Kidney (tissue), 14 donors: ENCODE results near the gene PIP5K1B. TPM values are rescaled to one million over a fixed set of nuclear protein-coding genes. Genes with fewer than 3 reads are reported as not detected.

Source experiments
- DNase-seq, 5 donors: peaks; one replicate each; pipeline ENCODE4 v3.0.0-alpha.2; 2013 to 2020
- FAIRE-seq: peaks from 2 replicates; lab custom pipeline; 2012; peaks lifted over from hg19 to GRCh38; lab: Jason Lieb, UNC
- H3K27ac ChIP-seq, 2 donors: one replicate each; pipeline ENCODE4 v1.7.0; 2013; ENCODE audit warnings: low read depth in 2 of 2, low read length in 2 of 2, inconsistent platforms in 1 of 2
- H3K27me3 ChIP-seq: one replicate; pipeline ENCODE4 v1.7.1; 2013; ENCODE audit warnings: low read length, inconsistent platforms; ENCODE audit not compliant: control insufficient read depth, insufficient read depth
- H3K36me3 ChIP-seq, 3 donors: one replicate each; pipeline versions ENCODE4 v1.7.0 to v1.7.1; 2013; ENCODE audit warnings: low read length in 3 of 3, control low read depth in 1 of 3, inconsistent platforms in 1 of 3; ENCODE audit not compliant: insufficient read depth in 3 of 3, control insufficient read depth in 2 of 3
- H3K4me1 ChIP-seq, 3 donors: one replicate each; pipeline versions ENCODE4 v1.7.0 to v1.7.1; 2013; ENCODE audit warnings: low read length in 3 of 3, inconsistent platforms in 1 of 3, low read depth in 1 of 3; ENCODE audit not compliant: control insufficient read depth in 2 of 3, insufficient read depth in 2 of 3
- H3K4me3 ChIP-seq, 3 donors: one replicate each; pipeline versions ENCODE4 v1.7.0 to v1.8.1; 2013; ENCODE audit warnings: low read length in 3 of 3, control low read depth in 1 of 3, inconsistent platforms in 1 of 3
- H3K9ac ChIP-seq, 3 donors: one replicate each; pipeline versions ENCODE4 v1.7.0 to v1.7.1; 2013; ENCODE audit warnings: low read length in 3 of 3, control low read depth in 1 of 3, inconsistent platforms in 1 of 3
- H3K9me3 ChIP-seq, 3 donors: one replicate each; pipeline versions ENCODE4 v1.7.0 to v1.7.1; 2013; ENCODE audit warnings: low read length in 3 of 3, control low read depth in 1 of 3, inconsistent platforms in 1 of 3; ENCODE audit not compliant: control insufficient read depth in 2 of 3, insufficient read depth in 1 of 3
- intact Hi-C: fragments of 100-400 bp; cut with DNase I; formaldehyde crosslinking; loops from one replicate; pipeline ENCODE4 v1.11.1; 2022
- polyA plus RNA-seq: library from polyadenylated mRNA; stranded (reverse); fragments of 350-450 nt; fragmentation: Illumina TruSeq; extraction: RNeasy Lipid Tissue Mini Kit (QIAGEN cat#74804); gene quantifications from one replicate; pipeline ENCODE4 v1.2.3, GENCODE V29; 2014; ENCODE audit warnings: low read depth, low replicate concordance; ENCODE audit not compliant: insufficient read depth
- total RNA-seq: library from RNA; stranded (reverse); fragmentation: NEBNext Ultra II Directional; extraction: Animal tissue kit (Norgen Biotek cat#: 25700); gene quantifications from one replicate; pipeline ENCODE4 v1.2.1, GENCODE V29; 2021
- TF ChIP-seq, protein P1 (sequence below): IDR thresholded peaks from 3 replicates; pipeline ENCODE4 v1.5.1; 2012; ENCODE audit warnings: mild to moderate bottlenecking, moderate library complexity, borderline replicate concordance; ENCODE audit not compliant: insufficient read depth; ENCODE audit errors: extremely low read depth
- donor health status: control.
- donor health status: control.
- donor health status: control.
- donor health status: control.
- donor health status: control.
- donor health status: DM: yes; HTN: yes; CAD: no.
- donor health status: Normal renal cell carcinoma (clear cell type).

The PIP5K1B gene
- total and polyA plus RNA-seq, 2 donors from 2014 or later: 9.4 to 10.1 TPM

DNA sequence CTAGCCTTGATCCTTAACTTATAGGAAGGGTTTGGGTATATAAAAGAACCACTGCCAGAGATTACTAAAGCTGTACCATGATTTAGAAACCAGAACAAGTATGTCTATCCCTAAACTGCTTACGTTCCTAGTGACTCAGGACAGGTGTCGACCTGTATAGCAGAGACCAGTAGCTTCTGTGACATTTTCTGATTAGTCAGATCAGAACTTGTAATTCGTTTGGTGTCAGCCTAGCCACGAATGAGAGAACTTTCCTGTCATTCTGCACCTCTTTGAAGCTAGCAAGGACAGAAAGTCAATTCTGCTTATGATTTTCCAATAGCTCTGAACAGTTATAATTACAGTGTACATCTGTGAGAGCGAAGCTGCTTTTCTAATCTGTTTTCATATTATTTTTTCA, 269.4 kb downstream of the PIP5K1B start:
- Histone ChIP-seq H3K9me3 (no peaks in the 10 kb centered on the region), H3K4me1 (no peaks in the 10 kb centered on the region), H3K36me3 (no peaks in the 10 kb centered on the region), H3K27ac (no peak overlapping the region), H3K9ac (no peak overlapping the region), H3K4me3 (no peak overlapping the region), H3K27me3 (no peaks in the 10 kb centered on the region)
- TF ChIP-seq, protein P1, sequence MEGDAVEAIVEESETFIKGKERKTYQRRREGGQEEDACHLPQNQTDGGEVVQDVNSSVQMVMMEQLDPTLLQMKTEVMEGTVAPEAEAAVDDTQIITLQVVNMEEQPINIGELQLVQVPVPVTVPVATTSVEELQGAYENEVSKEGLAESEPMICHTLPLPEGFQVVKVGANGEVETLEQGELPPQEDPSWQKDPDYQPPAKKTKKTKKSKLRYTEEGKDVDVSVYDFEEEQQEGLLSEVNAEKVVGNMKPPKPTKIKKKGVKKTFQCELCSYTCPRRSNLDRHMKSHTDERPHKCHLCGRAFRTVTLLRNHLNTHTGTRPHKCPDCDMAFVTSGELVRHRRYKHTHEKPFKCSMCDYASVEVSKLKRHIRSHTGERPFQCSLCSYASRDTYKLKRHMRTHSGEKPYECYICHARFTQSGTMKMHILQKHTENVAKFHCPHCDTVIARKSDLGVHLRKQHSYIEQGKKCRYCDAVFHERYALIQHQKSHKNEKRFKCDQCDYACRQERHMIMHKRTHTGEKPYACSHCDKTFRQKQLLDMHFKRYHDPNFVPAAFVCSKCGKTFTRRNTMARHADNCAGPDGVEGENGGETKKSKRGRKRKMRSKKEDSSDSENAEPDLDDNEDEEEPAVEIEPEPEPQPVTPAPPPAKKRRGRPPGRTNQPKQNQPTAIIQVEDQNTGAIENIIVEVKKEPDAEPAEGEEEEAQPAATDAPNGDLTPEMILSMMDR: no peak
- FAIRE-seq: no peak
- intact Hi-C loops: no loop called here
- no peak for DNase-seq

GRCh38 chr9:68974901-68975300, 269.9 kb downstream of the PIP5K1B start:
- no peak overlapping the region for H3K27ac ChIP-seq
- H3K9me3 ChIP-seq: no peaks in the 10 kb centered on the region
- intact Hi-C loops: no loop called here
- H3K4me1 ChIP-seq: no peaks in the 10 kb centered on the region
- TF ChIP-seq, protein P1: no peak
- H3K36me3 ChIP-seq: no peaks in the 10 kb centered on the region
- H3K27me3 ChIP-seq: no peaks in the 10 kb centered on the region
- FAIRE-seq (no peak), DNase-seq (no peak)
- no peak overlapping the region for H3K4me3 ChIP-seq
- no peak overlapping the region for H3K9ac ChIP-seq

DNA sequence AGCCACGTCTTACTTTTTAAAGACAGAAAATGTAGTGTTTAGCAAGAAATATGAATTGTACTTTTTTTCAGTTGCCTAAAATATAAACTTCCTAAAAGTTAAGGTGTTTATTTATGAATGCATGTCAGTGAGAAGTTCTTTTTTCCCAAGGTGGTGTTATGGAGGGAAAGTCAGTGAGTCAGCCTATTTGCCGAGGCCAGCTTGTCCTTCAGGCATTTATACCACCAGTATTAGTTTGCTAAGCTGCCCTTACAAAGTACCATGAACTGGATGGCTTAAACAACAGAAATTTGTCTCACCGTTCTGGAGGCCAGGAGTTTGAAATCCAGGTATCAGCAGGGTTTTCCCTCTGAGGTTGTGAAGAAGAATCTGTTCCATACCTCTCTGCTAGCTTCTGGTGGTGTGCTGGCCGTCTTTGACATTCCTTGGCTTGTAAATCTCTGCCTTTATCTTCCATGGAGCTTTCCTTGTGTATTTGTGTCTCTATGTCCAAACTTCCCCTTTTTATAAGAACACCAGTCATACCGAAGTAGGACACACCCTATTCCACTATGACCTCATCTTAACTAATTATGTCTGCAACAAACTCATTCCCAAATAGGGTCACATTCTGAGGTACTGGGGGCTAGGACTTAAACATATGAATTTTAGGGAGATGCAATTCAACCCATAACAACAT, 270.5 kb downstream of the PIP5K1B start:
- TF ChIP-seq, protein P1: no peak
- FAIRE-seq (no peak), DNase-seq (no peak)
- intact Hi-C loops: no loop called here
- H3K4me3 ChIP-seq: no peak overlapping the region
- no peaks in the 10 kb centered on the region for H3K9me3 ChIP-seq
- no peak overlapping the region for H3K27ac ChIP-seq
- no peak overlapping the region for H3K9ac ChIP-seq
- H3K4me1 ChIP-seq: no peaks in the 10 kb centered on the region
- no peaks in the 10 kb centered on the region for H3K36me3 ChIP-seq
- H3K27me3 ChIP-seq: no peaks in the 10 kb centered on the region

DNA sequence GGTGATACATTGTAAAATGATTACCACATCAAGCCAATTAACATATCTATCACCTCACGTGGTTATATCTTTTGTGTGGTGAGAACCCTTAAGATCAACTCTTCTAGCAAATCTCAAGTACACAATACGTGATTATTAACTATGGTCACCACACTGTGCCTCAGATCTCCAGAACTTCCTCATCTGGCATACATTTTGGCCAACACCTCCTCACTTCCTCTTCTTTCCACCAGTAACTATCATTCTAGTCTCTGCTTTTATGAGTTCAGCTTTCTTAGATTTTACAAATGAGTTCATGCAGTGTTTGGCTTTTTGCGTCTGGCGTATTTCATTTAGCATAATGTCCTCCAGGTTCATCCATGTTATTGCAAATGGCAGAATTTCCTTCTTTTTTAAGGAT, 273.0 kb downstream of the PIP5K1B start:
- Histone ChIP-seq H3K9ac (no peak overlapping the region), H3K4me3 (no peak overlapping the region), H3K9me3 (no peaks in the 10 kb centered on the region), H3K27me3 (no peaks in the 10 kb centered on the region), H3K4me1 (no peaks in the 10 kb centered on the region), H3K36me3 (no peaks in the 10 kb centered on the region), H3K27ac (no peak overlapping the region)
- intact Hi-C loops: no loop called here
- TF ChIP-seq, protein P1: no peak
- DNase-seq (no peak), FAIRE-seq (no peak)
